ENCODE data around the gene TMEM143.
"Not testable (repeated sequence)": the region's sequence is repeated elsewhere in the genome, so short reads cannot be mapped to it uniquely, and the experiment has no call there.

TMEM143 gene

GRCh38 chr19:48391100-48392005 lies 27.6 kb upstream of the TMEM143 start, which contains the start of gene KDELR1:
Gene KDELR1, minus strand, starts transcription at chr19:48391551. Its CDS starts 193 bp downstream, at chr19:48391358.
- DNase-seq = peak; percentile 50 to 72 (median 62)

- DNase-seq = peak in 4 of 5 donors; percentile 43 to 67 (median 52)
Measured at GRCh38 chr19:48390188-48391099, 26.7 kb upstream of the TMEM143 start.

- no peak for DNase-seq
Measured at GRCh38 chr19:48386981-48387380, 23.2 kb upstream of the TMEM143 start.

- no peak for DNase-seq
Measured at GRCh38 chr19:48385461-48386087, 21.8 kb upstream of the TMEM143 start.

- no peak for DNase-seq
Measured at GRCh38 chr19:48382286-48382685, 18.5 kb upstream of the TMEM143 start.

GRCh38 chr19:48381178-48381950 lies 17.6 kb upstream of the TMEM143 start:
- no peak for DNase-seq

GRCh38 chr19:48379058-48379457 lies 15.3 kb upstream of the TMEM143 start:
- DNase-seq = no peak

GRCh38 chr19:48378194-48378570 lies 14.4 kb upstream of the TMEM143 start:
- DNase-seq = no peak

- no peak for DNase-seq
Measured at GRCh38 chr19:48373567-48373966, 9.8 kb upstream of the TMEM143 start.

GRCh38 chr19:48372904-48373303 lies 9.2 kb upstream of the TMEM143 start:
- no peak for DNase-seq

GRCh38 chr19:48371771-48372170 lies 8.0 kb upstream of the TMEM143 start:
- DNase-seq = not testable (repeated sequence)

GRCh38 chr19:48371367-48371766 lies 7.6 kb upstream of the TMEM143 start:
- no peak for DNase-seq

GRCh38 chr19:48370955-48371354 lies 7.2 kb upstream of the TMEM143 start:
- DNase-seq = no peak

GRCh38 chr19:48368936-48369335 lies 5.2 kb upstream of the TMEM143 start:
- DNase-seq = no peak

- DNase-seq = no peak
Measured at GRCh38 chr19:48367855-48368254, 4.1 kb upstream of the TMEM143 start.

GRCh38 chr19:48365602-48366001 lies 1.9 kb upstream of the TMEM143 start:
- no peak for DNase-seq

GRCh38 chr19:48364598-48365348 lies 1.0 kb upstream of the TMEM143 start:
- DNase-seq = no peak

- DNase-seq = no peak
Measured at GRCh38 chr19:48363500-48363809, 285 bp downstream of the TMEM143 start.

- peak; percentile 75 to 92 (median 86) for DNase-seq
Measured at GRCh38 chr19:48362716-48363499, 832 bp downstream of the TMEM143 start.

- no peak for DNase-seq
Measured at GRCh38 chr19:48361912-48362311, 1.8 kb downstream of the TMEM143 start.

- DNase-seq = no peak
Measured at GRCh38 chr19:48359123-48359522, 4.6 kb downstream of the TMEM143 start.
